GM19372 (cell line): ENCODE results near the gene MYO1C.
"Not testable (repeated sequence)": the region's sequence is repeated elsewhere in the genome, so short reads cannot be mapped to it uniquely, and the experiment has no call there.

Experiments used
- ATAC-seq: cut with Tn5 transposase; IDR thresholded peaks from one replicate; pipeline ENCODE4 v1.9.1; 2021; ENCODE audit warnings: mild to moderate bottlenecking, low read depth, moderate library complexity; ENCODE audit not compliant: unreplicated experiment

MYO1C gene

DNA sequence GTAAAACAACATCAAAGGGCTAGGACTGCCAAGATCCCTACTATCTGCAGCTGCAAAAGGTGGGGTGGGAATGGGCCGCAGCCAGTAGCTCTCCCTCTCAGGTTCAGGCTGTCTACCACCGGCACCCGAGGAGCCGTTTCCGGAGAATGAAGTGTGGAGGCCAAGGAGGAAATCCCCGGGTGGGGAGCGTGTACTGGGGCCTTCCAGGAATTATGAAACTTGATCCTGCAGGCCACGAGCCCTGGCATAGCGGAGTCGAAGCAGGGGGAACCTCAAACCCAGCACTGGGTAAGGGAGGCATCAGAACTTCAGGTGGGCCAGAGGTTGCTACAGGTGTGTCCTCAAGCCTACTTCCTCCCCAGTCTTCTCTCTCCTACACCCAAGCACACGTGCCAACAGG is 18.8 kb upstream of the MYO1C start:
- ATAC-seq: no peak

DNA sequence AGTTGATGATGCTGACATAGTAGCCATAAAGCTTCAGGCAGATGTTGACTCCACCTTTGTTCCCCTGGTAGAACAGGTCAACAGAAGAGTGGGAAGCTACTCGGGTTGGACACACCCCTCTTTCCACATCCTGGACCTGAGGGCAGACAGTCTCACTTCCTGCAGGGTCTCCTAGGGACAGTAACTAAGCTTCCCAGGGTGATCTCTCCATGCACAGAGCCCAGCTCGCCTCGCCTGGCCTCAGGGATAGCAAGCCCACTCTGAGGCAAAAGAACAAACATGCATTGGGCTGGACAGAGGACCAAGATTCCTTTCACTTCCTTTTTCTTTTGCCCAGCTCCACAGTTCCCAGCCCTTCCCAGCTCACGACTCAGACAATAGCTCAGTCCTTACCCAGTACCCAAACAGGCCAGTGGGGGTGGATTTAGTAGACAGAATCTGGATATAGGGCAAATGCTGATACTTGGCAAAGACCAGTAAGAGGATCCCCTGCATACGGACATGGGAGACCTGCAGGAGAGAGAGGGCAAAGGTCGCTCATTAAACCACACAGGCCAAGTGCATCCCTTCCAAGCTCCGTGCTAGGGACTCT is 16.9 kb upstream of the MYO1C start:
- no peak for ATAC-seq

DNA sequence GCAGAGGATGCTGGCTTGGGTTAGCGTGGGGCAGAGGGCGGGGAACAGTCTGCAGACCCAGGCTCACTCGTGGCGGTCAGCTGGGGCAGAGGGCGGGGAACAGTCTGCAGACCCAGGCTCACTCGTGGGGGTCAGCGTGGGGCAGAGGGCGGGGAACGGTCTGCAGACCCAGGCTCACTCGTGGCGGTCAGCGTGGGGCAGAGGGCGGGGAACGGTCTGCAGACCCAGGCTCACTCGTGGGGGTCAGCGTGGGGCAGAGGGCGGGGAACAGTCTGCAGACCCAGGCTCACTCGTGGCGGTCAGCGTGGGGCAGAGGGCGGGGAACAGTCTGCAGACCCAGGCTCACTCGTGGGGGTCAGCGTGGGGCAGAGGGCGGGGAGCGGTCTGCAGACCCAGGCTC is 16.2 kb upstream of the MYO1C start:
- not testable (repeated sequence) for ATAC-seq

DNA sequence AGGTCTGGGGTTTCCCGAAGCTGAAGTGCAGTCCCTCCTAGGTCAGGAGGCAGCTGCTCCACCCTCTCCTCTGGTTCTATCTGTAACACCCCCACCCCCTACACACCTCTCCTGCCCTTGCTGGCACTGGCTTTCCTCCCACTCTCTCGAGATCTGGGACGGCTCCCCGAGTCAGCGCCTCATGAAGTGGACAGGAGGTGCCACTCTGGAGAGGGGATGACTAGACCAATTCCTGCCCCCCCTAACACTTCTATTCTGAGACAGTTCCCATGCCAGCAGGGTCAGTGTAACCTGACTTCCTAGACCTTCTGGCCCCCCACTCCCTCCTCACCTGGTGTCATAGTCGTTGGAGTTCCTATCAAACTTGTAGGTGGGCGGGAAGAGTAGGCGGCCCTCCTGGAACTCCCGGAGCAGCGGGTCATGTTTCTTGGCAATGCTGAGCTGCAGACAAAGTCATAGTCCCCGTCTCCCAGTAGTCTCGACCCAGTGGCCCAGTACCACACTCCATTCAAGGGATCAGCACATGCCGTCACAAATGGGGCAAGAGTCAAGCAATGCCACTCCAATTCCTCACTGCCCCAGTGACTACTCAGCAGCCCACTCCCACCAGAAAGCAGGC is 14.3 kb upstream of the MYO1C start:
- ATAC-seq: no peak

DNA sequence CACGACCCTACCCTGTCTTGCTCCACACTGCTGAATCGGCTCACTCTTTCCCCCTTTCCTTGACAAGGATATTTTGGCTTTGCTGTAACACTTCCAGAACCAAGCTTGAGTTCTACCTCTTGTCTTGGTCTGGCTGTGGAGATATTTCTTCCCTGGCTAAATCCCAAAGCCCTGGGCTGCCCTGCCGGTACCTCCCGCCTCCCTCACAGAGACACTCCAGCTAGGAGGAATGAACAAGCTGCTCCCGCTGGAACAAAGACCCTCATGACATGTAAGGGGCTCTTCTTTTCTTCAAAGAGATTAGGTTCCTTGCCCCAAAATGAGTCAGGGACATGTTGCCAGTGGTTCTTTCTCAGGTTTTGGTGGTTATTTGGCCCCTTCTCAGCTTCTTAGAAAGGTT is 13.1 kb upstream of the MYO1C start:
- no peak for ATAC-seq

DNA sequence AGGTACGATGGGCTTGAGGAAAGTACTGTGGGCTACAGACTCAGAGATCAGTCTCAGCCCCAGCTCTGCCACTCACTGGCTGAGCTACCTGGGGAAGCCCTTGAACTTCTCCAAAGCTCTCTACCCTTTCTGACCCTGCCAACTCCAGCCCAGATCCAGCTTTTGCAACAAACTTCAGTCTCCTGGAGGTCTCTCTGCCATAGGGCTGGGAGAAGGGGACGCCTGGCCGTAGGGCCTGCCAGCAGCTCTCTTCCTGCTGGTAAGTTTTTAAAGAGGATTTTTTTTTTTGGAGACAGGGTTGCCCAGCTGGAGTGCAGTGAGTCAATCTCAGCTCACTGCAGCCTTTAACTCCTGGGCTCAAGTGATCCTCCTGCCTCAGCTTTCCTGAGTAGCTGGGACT is 12.4 kb upstream of the MYO1C start:
- ATAC-seq: no peak

DNA sequence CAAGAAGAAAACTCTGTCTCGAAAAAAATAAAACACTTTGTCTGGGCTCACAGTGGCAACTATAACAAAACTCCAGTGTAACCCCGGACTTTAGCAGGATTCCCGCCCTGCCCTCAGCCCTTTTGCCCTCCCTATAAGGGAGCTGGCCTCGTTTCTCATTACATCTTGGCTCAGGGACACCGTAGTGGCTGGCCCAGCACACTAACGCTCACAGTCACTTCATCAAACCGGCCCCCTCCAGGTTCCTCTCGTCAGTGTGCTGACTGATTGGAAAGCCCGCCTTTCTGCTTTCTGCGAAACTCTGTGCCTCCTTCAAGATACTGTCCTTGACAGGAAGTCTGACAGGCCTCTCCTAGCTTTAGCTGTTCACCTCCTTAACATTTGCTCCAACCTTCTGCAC is 11.2 kb upstream of the MYO1C start:
- ATAC-seq: no peak

DNA sequence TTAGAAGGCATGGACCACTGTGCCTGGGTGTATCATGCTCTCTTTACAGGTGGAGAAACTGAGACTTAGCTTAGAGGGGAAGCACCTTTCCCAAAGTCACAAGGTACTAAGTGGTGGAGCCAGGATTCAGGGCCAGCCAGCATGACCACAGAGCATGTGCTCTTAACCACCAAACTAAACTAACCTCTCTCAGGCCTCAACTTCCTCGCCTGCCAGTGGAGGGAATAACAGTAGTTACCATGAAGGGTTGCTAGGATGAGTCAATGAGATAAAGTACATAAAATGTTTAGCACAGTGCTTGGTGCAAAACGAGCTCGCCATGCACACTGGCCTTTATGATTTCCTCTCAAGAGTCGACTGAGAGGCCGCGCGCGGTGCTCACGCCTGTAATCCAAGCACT is 6.4 kb upstream of the MYO1C start:
- no peak for ATAC-seq

DNA sequence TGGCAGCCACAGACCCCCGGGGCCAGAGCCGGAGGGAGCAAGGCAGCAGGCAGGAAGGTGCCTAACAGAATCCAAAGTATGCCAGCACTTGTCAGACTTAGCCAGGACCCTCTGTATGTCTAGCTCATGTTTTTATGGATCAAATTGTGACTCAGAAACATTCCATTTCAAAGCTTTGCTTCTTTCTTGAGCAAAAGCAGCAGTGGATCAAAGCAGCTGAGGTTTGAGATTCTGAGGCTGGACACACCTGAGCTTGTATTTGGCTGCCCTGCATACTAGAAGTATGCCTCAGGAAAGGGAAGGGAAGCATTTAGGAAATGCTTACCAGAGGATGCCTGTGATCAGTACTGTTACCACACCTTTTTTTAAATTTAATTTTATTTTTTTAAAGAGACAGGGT is 5.7 kb upstream of the MYO1C start:
- ATAC-seq: no peak

DNA sequence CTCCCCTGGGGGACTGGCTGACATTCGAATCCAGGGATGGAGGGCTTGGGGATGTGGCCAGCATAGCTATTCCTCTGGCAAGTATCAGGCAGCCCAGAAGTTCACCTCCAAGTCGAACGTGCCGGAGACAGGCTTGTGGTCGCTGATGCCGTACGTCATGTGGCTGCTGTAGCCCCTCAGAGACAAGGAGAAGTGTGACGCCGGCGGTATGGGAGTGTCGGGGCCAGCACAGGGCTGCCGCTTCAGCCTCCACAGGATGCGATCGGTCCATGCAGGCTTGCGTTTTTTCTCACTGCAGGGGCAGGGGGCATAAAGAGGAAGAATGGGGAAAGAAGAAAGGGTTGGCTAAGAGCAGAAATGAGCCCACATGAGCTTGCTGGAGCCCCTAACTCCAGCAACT is 5.3 kb upstream of the MYO1C start:
- no peak for ATAC-seq

DNA sequence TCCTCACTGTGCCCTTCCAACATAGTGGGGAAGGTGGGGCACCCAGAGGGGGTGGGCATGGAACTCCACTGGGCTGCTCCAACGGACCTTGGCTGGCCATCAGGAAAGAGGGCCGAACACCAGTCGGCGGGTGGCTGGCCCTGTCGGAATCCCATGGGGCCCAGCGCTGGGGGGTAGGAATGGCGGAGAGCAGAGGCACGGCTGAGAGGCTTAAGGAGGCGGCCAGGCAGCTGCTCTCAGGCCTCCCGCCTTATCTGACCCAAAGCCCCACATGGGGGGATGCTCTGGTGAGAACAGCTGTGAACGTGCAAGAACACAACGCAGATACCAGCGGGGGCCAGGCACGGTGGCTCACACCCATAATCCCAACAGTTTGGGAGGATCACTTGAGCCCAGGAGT is 4.4 kb upstream of the MYO1C start:
- no peak for ATAC-seq

DNA sequence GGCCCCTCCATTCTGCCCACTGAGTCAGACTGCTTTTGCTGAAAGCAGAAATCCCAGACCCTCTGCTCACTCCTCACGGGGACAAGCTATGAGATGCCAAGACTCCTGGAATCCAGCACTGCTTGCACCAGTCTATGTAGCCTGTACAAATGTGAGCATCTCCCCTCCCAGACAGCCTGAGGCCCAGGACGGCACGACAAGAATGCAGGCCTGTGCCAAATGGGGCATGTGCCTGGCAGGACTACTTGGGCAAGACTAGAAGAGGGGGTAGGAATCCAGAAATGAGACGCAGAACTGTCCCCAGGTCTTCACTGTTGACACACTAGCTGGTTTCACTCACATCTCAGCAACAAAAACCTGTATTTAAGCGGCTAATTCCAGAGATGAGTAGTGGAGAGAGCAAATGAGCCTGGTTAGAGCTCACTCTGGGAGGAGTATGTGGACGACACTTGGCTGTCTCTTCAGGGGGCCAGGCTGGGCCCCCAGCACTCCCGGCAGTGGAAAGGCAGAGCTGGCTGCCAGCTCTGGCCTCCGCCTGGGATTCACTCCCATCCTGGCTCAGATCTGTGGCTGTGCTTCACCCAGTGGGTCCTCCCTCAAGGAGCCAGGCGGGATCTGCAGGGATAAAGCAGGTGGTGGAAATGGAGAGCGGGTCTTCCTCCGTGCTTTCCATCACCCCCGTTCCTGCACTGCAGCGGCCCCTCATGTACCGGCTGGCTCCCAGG is 2.9 kb upstream of the MYO1C start:
- no peak for ATAC-seq

DNA sequence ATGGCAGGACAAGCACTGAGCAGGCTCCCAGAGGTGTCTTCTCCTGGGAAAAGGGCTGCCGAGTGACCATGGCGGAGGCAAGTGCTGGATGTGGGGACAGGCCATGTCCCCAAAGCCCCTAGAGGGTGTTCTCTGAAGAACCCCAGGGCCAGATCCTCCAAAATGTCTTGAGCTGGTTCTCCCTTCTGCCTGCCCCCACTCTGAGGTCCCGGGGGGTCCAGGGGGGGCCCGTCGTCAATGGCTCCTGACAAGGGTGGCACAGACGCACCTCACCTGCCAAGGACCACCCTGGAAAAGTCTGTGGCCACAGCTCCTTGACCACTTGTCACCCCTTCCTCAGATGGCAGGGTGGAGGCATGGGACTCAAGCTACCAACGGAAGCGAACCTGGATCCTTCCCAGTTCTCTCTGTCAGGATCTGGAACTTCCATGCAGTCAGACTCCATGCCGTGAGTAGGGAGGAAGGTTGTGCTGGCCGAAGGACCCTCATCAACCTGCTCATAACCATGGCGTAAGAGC is 2.3 kb upstream of the MYO1C start:
- no peak for ATAC-seq

DNA sequence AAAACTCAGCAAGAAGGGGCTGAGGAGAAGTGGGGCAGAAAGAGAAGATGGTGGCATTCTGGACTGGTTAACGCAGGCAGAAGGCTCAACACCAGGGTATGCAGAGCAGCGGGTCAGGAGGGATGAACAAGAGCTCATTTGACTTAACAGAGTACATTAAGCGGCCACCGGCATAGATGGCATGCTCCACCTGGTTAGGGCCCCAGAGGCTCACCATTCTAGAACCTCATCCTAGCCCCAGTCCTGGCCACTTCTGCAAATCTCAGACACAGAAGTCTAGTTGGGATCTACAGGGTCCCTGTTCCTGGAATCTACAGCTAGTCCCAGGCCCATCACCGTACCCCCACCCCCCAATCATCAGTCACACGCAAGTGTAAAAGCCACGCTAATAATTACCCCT is 1.7 kb upstream of the MYO1C start:
- ATAC-seq: no peak

DNA sequence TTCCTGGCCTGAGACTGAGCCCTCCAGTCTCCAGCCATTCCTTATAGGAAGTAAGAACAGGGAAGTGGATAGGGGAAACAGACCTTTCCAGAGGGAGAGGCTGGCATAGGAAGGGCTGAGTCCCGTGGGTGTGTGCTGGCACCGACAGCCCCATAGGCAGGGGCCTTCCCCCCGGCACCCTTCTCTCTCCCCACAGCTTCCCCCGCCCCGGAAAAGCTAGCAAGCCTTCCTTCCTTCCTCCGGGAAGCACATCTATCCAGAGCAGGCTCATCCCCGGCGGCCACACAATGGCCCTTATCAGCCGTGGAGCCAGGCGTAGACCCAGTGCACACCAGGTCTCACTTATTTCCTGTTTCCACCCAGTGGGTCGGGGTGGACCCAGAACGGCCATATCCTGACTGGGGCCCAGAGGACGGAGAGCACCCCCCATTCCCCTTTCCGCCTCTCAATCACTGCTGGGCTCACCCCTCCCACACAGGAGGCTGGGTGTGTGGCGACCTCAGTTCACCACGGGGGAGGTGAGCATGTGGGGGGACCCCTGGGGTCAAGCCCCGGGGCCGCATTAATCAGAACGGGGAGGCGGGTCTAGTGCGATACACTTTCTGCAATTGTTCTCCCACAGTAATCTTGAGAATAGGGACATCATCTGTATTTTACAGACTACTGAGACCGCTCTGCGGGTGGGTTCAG is 950 bp upstream of the MYO1C start:
- ATAC-seq: no peak

DNA sequence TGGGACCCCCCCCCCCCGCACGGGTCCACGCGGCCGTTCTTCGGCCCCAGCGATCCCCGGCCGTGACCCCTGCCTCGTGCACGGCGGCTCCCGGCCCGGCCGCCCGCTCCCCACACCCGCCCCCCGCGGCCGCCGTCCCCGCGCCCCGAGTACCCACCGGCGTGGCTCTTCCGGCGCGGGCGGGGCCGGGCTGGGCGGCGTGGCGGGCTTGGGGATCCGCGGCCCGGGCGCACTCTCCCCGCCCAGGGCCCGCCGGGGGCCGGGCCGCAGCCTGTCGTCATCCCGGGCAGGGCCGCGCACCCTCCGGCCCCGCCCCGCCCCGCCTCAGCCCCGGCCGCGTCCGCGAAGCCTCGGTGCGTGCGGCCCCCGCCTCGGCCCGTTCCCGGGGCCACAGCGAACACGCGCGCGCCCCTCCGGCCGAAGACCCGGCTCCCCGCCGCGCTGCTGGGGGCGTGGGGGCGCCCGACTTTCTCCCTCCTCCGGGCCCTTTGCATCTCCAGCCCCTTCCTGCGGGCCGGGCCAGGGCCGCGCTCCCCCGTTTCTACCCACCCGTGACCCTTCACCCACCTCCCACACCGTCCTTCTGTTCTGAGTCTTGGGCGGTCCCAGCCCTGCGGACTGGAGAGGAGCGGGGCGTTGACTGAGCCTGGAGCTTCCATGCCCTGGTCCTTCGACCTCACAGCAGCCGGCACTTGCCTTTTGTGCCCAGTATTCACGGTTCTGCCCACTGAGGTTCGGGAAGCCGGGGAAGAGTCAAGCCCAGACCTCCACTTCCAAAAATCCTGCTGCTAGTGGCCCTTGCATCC is 840 bp downstream of the MYO1C start:
- ATAC-seq: peak; percentile 47

DNA sequence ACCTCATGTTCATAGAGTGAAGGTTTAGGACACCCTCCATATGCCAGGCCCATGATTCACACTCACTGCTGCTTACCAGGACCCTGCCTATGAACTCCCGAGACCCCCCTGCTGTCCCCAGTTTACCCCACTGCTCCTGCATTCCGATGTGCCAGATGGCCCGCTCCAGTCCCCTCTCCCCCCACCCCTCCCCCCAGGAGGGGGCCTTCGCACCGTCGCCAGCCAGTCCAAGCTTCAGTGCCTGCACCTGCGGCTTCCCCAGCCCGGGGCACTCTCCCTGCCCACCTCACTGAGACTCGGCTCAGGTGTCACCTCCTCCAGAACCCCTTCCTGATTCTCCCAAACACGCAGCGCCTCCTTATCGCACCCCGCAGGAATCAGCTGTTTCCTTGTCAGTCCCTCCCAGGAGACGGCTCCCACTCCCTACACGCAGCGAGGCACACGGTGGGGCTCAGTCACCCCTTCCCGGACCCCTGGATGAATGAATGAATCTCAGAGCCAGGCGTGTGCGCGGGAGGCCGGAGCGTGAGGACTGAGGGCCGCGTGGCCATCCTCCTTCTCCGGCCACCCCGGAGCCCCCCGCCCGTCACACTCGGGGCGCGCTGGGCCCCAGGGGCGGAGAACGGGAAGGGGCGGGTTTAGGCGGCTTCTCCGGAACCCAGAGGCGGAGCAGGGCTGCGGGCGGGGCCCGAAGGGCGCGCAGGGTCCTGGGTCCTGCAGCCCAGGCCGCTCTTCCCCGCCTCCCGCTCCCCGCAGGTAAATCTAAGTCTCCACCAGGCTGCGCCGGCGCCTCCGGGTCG is 1.6 kb downstream of the MYO1C start:
- ATAC-seq: peak; percentile 48

DNA sequence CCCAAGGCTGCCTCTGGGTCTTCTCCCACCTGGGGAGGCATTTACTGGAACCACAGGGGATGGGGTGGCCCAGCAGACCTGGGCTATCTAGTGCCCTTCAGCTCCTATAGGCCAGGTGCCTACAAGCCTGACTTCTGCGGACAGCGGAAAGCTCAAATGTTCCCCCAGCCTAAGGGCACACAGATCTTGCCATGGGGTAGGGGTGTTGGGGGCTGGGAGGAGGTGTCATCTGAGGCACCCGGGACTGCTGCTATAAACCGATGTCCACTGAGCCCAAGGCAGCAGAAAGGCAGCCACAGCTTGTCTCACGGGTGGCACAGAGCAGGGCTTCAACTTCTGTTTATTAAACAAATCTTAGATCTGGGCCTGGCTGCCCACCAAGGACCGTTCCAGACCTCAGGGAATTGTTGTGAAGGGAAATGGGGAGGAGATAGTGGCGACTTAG is 3.6 kb downstream of the MYO1C start:
- ATAC-seq: no peak

DNA sequence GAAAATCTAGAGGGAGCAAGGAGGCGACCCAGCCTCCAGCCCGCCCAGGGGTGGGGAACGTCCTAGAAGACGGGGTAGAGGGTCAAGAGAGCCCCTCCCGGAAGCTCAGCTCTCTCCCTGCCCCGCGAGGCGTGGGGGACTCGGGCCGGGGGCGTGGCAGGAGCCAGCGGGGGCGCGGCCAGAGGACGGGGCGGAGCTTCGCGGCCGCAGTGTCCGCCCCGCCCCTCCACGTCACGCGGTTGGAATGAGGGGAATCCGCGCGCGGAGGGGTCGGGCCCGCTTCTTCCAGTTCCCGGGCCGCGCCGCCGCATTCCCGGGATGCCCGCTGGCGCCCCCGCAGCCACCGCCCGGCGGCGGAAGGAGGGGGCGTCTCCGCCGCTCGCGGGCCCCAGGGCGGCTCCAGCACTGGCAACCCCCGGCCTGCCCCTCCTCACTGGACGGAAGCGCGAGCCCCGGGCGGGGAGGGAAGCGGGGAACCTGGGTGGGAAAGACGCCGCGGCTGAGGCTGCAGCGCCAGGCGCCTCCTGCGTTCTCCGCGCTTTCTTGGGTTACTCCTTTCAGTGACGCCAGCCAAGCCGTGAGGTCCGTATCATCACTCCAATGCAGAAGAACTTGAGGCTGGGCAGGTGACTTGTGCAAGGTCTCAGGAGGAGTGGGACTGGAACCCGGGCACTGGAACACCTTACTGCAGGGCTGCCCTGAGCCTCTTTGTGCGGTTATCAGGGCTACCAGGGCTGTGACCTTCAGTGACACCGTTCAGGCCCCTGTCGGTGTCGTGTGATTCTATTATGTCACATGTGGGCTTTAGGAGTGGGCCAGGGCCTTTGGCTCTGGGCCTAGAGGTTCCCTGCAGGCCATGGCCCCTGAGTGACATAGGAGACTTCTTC is 4.3 kb downstream of the MYO1C start:
- no peak for ATAC-seq
